Stimulated activated naive B cell treated with anti-CD40 and anti-IgM and Interleukin-4, amounts not matched to agents 10 μg/mL and 1 μg/mL and 100 μg/mL, for 72 hours (primary cell): Measurements from ENCODE around the gene MAP2K3.
A peak's percentile ranks its signal among the peaks of the same experiment; 100 is the strongest.

Source experiments
- ATAC-seq, 2 donors: fragments of 150-1000 bp; cut with Tn5 transposase; replicated peaks; 2 replicates each; pipeline ENCODE4 v1.10.0; 2021; ENCODE audit warnings: moderate library complexity in 1 of 2
- DNase-seq: peaks from one replicate; pipeline ENCODE4 v3.0.0; 2021
- H3K27ac Mint-ChIP-seq: one replicate; pipeline ENCODE4 v1.8.0; 2022; ENCODE audit warnings: mild to moderate bottlenecking, mixed read lengths
- H3K27me3 Mint-ChIP-seq, 2 donors: one replicate each; pipeline ENCODE4 v1.8.0; 2022; ENCODE audit warnings: mixed read lengths in 2 of 2
- H3K36me3 Mint-ChIP-seq, 2 donors: one replicate each; pipeline ENCODE4 v1.8.0; 2022; ENCODE audit warnings: mixed read lengths in 2 of 2, mild to moderate bottlenecking in 1 of 2
- H3K4me1 Mint-ChIP-seq, 2 donors: one replicate each; pipeline ENCODE4 v1.8.0; 2022; ENCODE audit warnings: mixed read lengths in 2 of 2, mild to moderate bottlenecking in 1 of 2
- H3K4me3 Mint-ChIP-seq, 2 donors: one replicate each; pipeline ENCODE4 v1.8.0; 2022; ENCODE audit warnings: mild to moderate bottlenecking in 2 of 2, mixed read lengths in 2 of 2, moderate library complexity in 1 of 2
- H3K9me3 Mint-ChIP-seq, 2 donors: one replicate each; pipeline ENCODE4 v1.8.0; 2022; ENCODE audit warnings: mixed read lengths in 2 of 2, mild to moderate bottlenecking in 1 of 2

MAP2K3 gene

GRCh38 chr17:21352221-21352980 lies 67.9 kb downstream of the MAP2K3 start:
- Mint-ChIP-seq H3K27ac (no peak overlapping the region), H3K4me1 (peaks cover 4 to 8% of the 10 kb centered on the region in 2 donors)

GRCh38 chr17:21352981-21353265 lies 68.4 kb downstream of the MAP2K3 start:
- peaks cover 17 to 24% of the 10 kb centered on the region in 2 donors for H3K27me3 Mint-ChIP-seq
- H3K9me3 Mint-ChIP-seq: peaks cover 0 to 9% of the 10 kb centered on the region in 2 donors
- ATAC-seq (no peak), DNase-seq (no peak)
- no peak overlapping the region for H3K4me3 Mint-ChIP-seq
- H3K27ac Mint-ChIP-seq: no peak overlapping the region
- H3K4me1 Mint-ChIP-seq: peaks cover 4 to 6% of the 10 kb centered on the region in 2 donors
- H3K36me3 Mint-ChIP-seq: no peaks in the 10 kb centered on the region

More at GRCh38 chr17:21352221-21352980, 67.9 kb downstream of the MAP2K3 start:
- ATAC-seq (no peak), DNase-seq (no peak)
- Mint-ChIP-seq H3K36me3 (no peaks in the 10 kb centered on the region), H3K9me3 (peaks cover 0 to 9% of the 10 kb centered on the region in 2 donors), H3K4me3 (no peak overlapping the region), H3K27me3 (peaks cover 17 to 24% of the 10 kb centered on the region in 2 donors)

GRCh38 chr17:21353326-21354010 lies 69.0 kb downstream of the MAP2K3 start:
- DNase-seq (no peak), ATAC-seq (no peak)
- H3K4me3 Mint-ChIP-seq: no peak overlapping the region
- H3K4me1 Mint-ChIP-seq: peaks cover 0 to 4% of the 10 kb centered on the region in 2 donors
- H3K9me3 Mint-ChIP-seq: peaks cover 0 to 9% of the 10 kb centered on the region in 2 donors
- H3K36me3 Mint-ChIP-seq: no peaks in the 10 kb centered on the region
- H3K27me3 Mint-ChIP-seq: peaks cover 17 to 24% of the 10 kb centered on the region in 2 donors
- H3K27ac Mint-ChIP-seq: no peak overlapping the region

GRCh38 chr17:21354796-21355385 lies 70.4 kb downstream of the MAP2K3 start:
- no peaks in the 10 kb centered on the region for H3K36me3 Mint-ChIP-seq
- H3K9me3 Mint-ChIP-seq: peaks cover 0 to 9% of the 10 kb centered on the region in 2 donors
- ATAC-seq: no peak
- H3K4me1 Mint-ChIP-seq: peaks cover 0 to 4% of the 10 kb centered on the region in 2 donors
- H3K4me3 Mint-ChIP-seq: no peak overlapping the region
- H3K27ac Mint-ChIP-seq: no peak overlapping the region
- peaks cover 17 to 24% of the 10 kb centered on the region in 2 donors for H3K27me3 Mint-ChIP-seq
- no peak for DNase-seq

- Mint-ChIP-seq H3K27ac (no peak overlapping the region), H3K36me3 (no peaks in the 10 kb centered on the region), H3K27me3 (peaks cover 17 to 24% of the 10 kb centered on the region in 2 donors), H3K9me3 (peaks cover 0 to 9% of the 10 kb centered on the region in 2 donors), H3K4me3 (no peak overlapping the region), H3K4me1 (peaks cover 0 to 5% of the 10 kb centered on the region in 2 donors)
- DNase-seq: no peak
- ATAC-seq: no peak
Measured at GRCh38 chr17:21355586-21355985, 71.1 kb downstream of the MAP2K3 start.

GRCh38 chr17:21356537-21357127 lies 72.1 kb downstream of the MAP2K3 start:
- H3K9me3 Mint-ChIP-seq: peaks cover 0 to 9% of the 10 kb centered on the region in 2 donors
- no peaks in the 10 kb centered on the region for H3K36me3 Mint-ChIP-seq
- no peak overlapping the region for H3K4me3 Mint-ChIP-seq
- H3K27me3 Mint-ChIP-seq: peaks cover 14 to 22% of the 10 kb centered on the region in 2 donors
- no peak for DNase-seq
- H3K27ac Mint-ChIP-seq: no peak overlapping the region
- H3K4me1 Mint-ChIP-seq: peaks cover 0 to 5% of the 10 kb centered on the region in 2 donors
- no peak for ATAC-seq

- Mint-ChIP-seq H3K4me1 (peaks cover 0 to 5% of the 10 kb centered on the region in 2 donors), H3K9me3 (peaks cover 0 to 9% of the 10 kb centered on the region in 2 donors), H3K27ac (no peak overlapping the region), H3K4me3 (no peak overlapping the region), H3K36me3 (no peaks in the 10 kb centered on the region), H3K27me3 (peaks cover 12 to 19% of the 10 kb centered on the region in 2 donors)
- DNase-seq (no peak), ATAC-seq (no peak)
Measured at GRCh38 chr17:21357281-21357680, 72.8 kb downstream of the MAP2K3 start.

- Mint-ChIP-seq H3K27me3 (peaks cover 12 to 19% of the 10 kb centered on the region in 2 donors), H3K4me1 (peaks cover 0 to 5% of the 10 kb centered on the region in 2 donors), H3K36me3 (no peaks in the 10 kb centered on the region), H3K9me3 (peaks cover 0 to 9% of the 10 kb centered on the region in 2 donors), H3K4me3 (no peak overlapping the region), H3K27ac (no peak overlapping the region)
- ATAC-seq (no peak), DNase-seq (no peak)
Measured at GRCh38 chr17:21357696-21358656, 73.5 kb downstream of the MAP2K3 start.

- peaks cover 12 to 14% of the 10 kb centered on the region in 2 donors for H3K27me3 Mint-ChIP-seq
- ATAC-seq (no peak), DNase-seq (no peak)
- H3K4me1 Mint-ChIP-seq: peaks cover 0 to 5% of the 10 kb centered on the region in 2 donors
- no peak overlapping the region for H3K4me3 Mint-ChIP-seq
- H3K27ac Mint-ChIP-seq: no peak overlapping the region
- H3K36me3 Mint-ChIP-seq: no peaks in the 10 kb centered on the region
- H3K9me3 Mint-ChIP-seq: peaks cover 0 to 9% of the 10 kb centered on the region in 2 donors
Measured at GRCh38 chr17:21358682-21359482, 74.4 kb downstream of the MAP2K3 start.

- Mint-ChIP-seq H3K9me3 (peaks cover 0 to 9% of the 10 kb centered on the region in 2 donors), H3K36me3 (no peaks in the 10 kb centered on the region), H3K4me3 (no peak overlapping the region), H3K4me1 (peaks cover 0 to 5% of the 10 kb centered on the region in 2 donors), H3K27ac (no peak overlapping the region), H3K27me3 (peaks cover 10 to 13% of the 10 kb centered on the region in 2 donors)
- no peak for ATAC-seq
- no peak for DNase-seq
Measured at GRCh38 chr17:21359483-21359840, 75.0 kb downstream of the MAP2K3 start.

GRCh38 chr17:21360048-21360447 lies 75.5 kb downstream of the MAP2K3 start:
- ATAC-seq: peak in 1 of 2 donors; percentile 38
- H3K9me3 Mint-ChIP-seq: peaks cover 0 to 9% of the 10 kb centered on the region in 2 donors
- peaks cover 7 to 10% of the 10 kb centered on the region in 2 donors for H3K27me3 Mint-ChIP-seq
- H3K27ac Mint-ChIP-seq: no peak overlapping the region
- H3K4me1 Mint-ChIP-seq: peaks cover 0 to 5% of the 10 kb centered on the region in 2 donors
- H3K4me3 Mint-ChIP-seq: no peak overlapping the region
- H3K36me3 Mint-ChIP-seq: no peaks in the 10 kb centered on the region
- no peak for DNase-seq

- Mint-ChIP-seq H3K36me3 (no peaks in the 10 kb centered on the region), H3K4me1 (peaks cover 0 to 5% of the 10 kb centered on the region in 2 donors), H3K27ac (no peak overlapping the region), H3K9me3 (peaks cover 0 to 9% of the 10 kb centered on the region in 2 donors), H3K27me3 (peaks cover 7 to 10% of the 10 kb centered on the region in 2 donors), H3K4me3 (no peak overlapping the region)
- ATAC-seq: no peak
- no peak for DNase-seq
Measured at GRCh38 chr17:21361020-21361809, 76.7 kb downstream of the MAP2K3 start.
